ENCODE measurements around the gene TRIM47.
A peak's percentile ranks its signal among the peaks of the same experiment; 100 is the strongest.

Gene TRIM47

GRCh38 chr17:75828076-75828400 lies 50.3 kb downstream of the TRIM47 start:
- no peak for DNase-seq

- DNase-seq = peak; percentile 61
Observed at GRCh38 chr17:75827308-75828075, 50.9 kb downstream of the TRIM47 start.

GRCh38 chr17:75826561-75827307 lies 51.6 kb downstream of the TRIM47 start:
- no peak for DNase-seq

GRCh38 chr17:75825748-75826370 lies 52.5 kb downstream of the TRIM47 start:
- DNase-seq = no peak

GRCh38 chr17:75825149-75825552 lies 53.2 kb downstream of the TRIM47 start:
- DNase-seq = no peak

- DNase-seq = no peak
Observed at GRCh38 chr17:75824666-75825065, 53.7 kb downstream of the TRIM47 start.

Data from stimulated activated CD4-positive, alpha-beta T cell treated with anti-CD3 and anti-CD28 coated beads, Interleukin-12 subunit alpha, Interleukin-12 subunit beta, amount 100 ng/mL, for 4 hours (primary cell).